NB4 (cell line): ENCODE measurements around the gene LMBR1L.

Experiments
- DNase-seq: peaks from one replicate; pipeline ENCODE4 v3.0.0; 2010; ENCODE audit warnings: low read depth
- H3K4me3 ChIP-seq: one replicate; pipeline ENCODE4 v1.5.1; 2011; ENCODE audit warnings: mild to moderate bottlenecking, low read depth, low read length, moderate library complexity
- CTCF ChIP-seq: IDR thresholded peaks from one replicate; pipeline ENCODE4 v1.5.1; 2012; ENCODE audit warnings: low read depth, low read length
- MAX ChIP-seq: IDR thresholded peaks from 2 replicates; pipeline ENCODE4 v1.6.1; 2011; ENCODE audit warnings: low read depth, low read length
- MYC ChIP-seq: IDR thresholded peaks from 2 replicates; pipeline ENCODE4 v1.6.1; 2011; ENCODE audit warnings: low read depth, low read length
- POLR2A ChIP-seq: IDR thresholded peaks from 2 replicates; pipeline ENCODE4 v1.6.1; 2011; ENCODE audit warnings: mild to moderate bottlenecking; ENCODE audit not compliant: insufficient read length; ENCODE audit errors: extremely low read depth

The LMBR1L gene

GRCh38 chr12:49088150-49088931 is 22.3 kb downstream of the LMBR1L start:
- peak; percentile 93 for DNase-seq
- TF ChIP-seq MAX: peak; percentile 49; the same call in 1 of the 2 replicates
- peak; percentile 34 for TF ChIP-seq MYC
- no peak for TF ChIP-seq POLR2A
- peak; percentile 92 for TF ChIP-seq CTCF
- H3K4me3 ChIP-seq: peak overlapping the region; percentile 25

GRCh38 chr12:49086116-49086515 is 24.5 kb downstream of the LMBR1L start:
- TF ChIP-seq POLR2A: no peak
- TF ChIP-seq CTCF: no peak
- TF ChIP-seq MAX: no peak
- no peak for DNase-seq
- H3K4me3 ChIP-seq: no peak overlapping the region

GRCh38 chr12:49084438-49084837 is 26.2 kb downstream of the LMBR1L start:
- no peak overlapping the region for H3K4me3 ChIP-seq
- DNase-seq: no peak
- TF ChIP-seq CTCF: no peak
- TF ChIP-seq MAX: no peak
- TF ChIP-seq MYC: no peak
- TF ChIP-seq POLR2A: no peak

GRCh38 chr12:49079793-49080192 is 30.9 kb downstream of the LMBR1L start:
- no peak for TF ChIP-seq MYC
- TF ChIP-seq CTCF: no peak
- no peak for TF ChIP-seq MAX
- TF ChIP-seq POLR2A: no peak
- no peak for DNase-seq
- H3K4me3 ChIP-seq: no peak overlapping the region

GRCh38 chr12:49070971-49071370 is 39.7 kb downstream of the LMBR1L start:
- TF ChIP-seq CTCF (no peak), MAX (no peak), MYC (no peak), POLR2A (no peak)
- H3K4me3 ChIP-seq: no peak overlapping the region
- DNase-seq: no peak
